GM12874 (cell line): Measurements from ENCODE around the gene TXNL4A.

Experiments used
- CTCF ChIP-seq: IDR thresholded peaks from 2 replicates; pipeline ENCODE4 v1.5.1; 2011; ENCODE audit warnings: low read depth, mild to moderate bottlenecking, control low read depth, low read length, moderate library complexity; ENCODE audit not compliant: insufficient read depth

TXNL4A gene

GRCh38 chr18:79970419-79971133 is 17.8 kb downstream of the TXNL4A start:
- no peak for TF ChIP-seq CTCF

- no peak for TF ChIP-seq CTCF
Measured at GRCh38 chr18:79965119-79965902, 23.1 kb downstream of the TXNL4A start.

DNA sequence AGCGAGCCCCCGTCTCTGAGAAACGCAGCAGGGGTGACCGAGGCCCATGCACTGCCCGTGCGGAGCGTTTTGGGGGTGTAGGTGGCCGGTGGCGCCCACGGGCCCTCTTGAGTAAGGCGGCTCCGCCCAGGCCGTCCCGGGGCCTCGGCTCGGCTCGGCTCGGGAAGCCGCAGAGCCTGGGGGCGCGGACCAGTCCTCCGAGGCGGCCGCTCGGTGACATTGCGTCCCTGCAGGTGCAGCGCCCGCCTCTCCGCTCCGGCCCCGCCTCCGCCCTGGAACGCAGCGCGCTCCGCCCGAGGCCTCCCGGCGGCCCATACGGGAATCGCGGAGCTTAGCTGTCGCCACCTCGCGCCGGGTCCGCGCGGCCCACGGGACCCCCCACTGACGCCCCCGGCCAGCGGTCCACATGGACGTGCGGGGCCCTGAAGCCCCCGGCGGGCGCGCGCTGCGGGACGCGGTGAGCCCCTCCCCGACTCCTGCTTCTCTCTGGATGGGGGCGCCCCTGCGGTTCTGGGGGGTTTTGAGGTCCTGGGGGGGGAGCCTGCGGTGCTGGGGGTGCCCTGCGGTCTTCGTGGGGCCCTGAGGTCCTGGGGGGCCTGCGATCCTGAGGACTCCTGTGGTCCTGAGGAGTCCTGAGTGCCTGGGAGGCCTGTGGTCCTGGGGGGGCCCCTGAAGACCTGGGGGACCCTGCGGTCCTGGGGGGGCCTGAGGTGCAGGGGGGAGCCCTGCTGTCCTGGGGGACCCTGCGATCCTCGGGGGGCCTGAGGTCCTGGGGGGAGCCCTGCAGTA is 23.8 kb downstream of the TXNL4A start, which contains the start of gene HSBP1L1:
Gene HSBP1L1 (plus strand): TSS at position 314 of the 789 bp plus-strand sequence. CDS start 93 bp downstream, at position 407.
- TF ChIP-seq CTCF, result peak; percentile 50; the same call in 1 of the 2 replicates

- TF ChIP-seq CTCF, result no peak
Measured at GRCh38 chr18:79963658-79964329, 24.6 kb downstream of the TXNL4A start.

DNA sequence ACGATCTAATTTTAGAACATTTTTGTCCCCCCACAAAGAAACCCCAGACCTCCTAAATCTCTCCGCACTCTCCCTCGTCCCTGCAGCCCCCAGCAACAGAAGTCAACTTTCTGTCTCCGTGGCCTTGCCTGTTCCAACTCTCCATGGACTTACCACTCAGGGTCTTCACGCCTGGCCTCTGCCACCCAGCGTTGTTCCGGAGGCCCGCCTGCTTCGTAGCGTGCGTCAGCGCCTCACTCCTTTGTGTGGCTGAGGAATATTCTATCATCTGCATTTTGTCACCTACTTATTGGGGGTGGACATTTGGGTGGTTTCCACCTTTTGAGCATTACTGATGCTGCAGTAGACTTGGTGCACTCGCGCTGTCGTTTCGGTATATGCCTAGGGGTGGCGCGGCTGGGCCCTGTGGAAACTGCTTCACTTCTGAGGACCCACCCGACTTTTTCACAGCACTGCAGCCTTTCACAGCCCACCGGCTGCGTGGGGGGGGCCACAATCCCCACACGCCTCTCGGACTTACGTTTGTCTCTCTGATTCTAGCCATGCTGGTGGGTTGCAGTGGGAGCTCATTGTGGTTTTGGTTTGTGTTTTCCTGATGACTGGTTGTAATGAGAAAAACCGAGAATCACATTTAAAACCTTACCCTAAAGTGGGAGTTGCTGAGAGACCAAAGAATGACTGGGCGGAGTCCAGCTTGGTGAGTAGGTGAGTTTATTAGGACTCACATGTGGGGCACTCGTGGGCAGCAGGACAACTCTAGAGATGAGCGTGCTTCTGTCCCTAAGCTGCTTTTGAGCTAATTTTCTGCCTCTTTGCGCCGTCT is 25.3 kb downstream of the TXNL4A start:
- peak; percentile 69 for TF ChIP-seq CTCF

- TF ChIP-seq CTCF, result no peak
Measured at GRCh38 chr18:79962311-79962710, 26.1 kb downstream of the TXNL4A start.
